ENCODE results near the gene PGK2.
"Not testable (repeated sequence)": the region's sequence is repeated elsewhere in the genome, so short reads cannot be mapped to it uniquely, and the experiment has no call there.

The PGK2 gene

GRCh38 chr6:49787176-49787575, at the start of gene PGK2:
Gene PGK2, minus strand, starts transcription at chr6:49787285. Its CDS starts 98 bp downstream, at chr6:49787187.
- DNase-seq (ENCODE audit: low spot score in 2 of 2) (no peak), ATAC-seq (no peak)
- Mint-ChIP-seq H3K4me3 (no peak within 1 kb of the TSS), H3K27ac (no peak within 1 kb of the TSS), H3K4me1 (no peaks in the 10 kb centered on the region), H3K9me3 (no peaks in the 10 kb centered on the region), H3K36me3 (no peaks in the 10 kb centered on the region)

GRCh38 chr6:49835140-49835539, 48.1 kb upstream of the PGK2 start:
- ATAC-seq, result no peak
- DNase-seq (ENCODE audit: low spot score in 2 of 2), result no peak
- H3K27ac Mint-ChIP-seq, result no peak overlapping the region
- H3K9me3 Mint-ChIP-seq, result peaks cover 2% of the 10 kb centered on the region
- no peaks in the 10 kb centered on the region for H3K36me3 Mint-ChIP-seq
- no peaks in the 10 kb centered on the region for H3K4me1 Mint-ChIP-seq
- H3K4me3 Mint-ChIP-seq, result no peak overlapping the region

GRCh38 chr6:49833386-49833785, 46.3 kb upstream of the PGK2 start:
- DNase-seq (ENCODE audit: low spot score in 2 of 2) (no peak), ATAC-seq (no peak)
- H3K36me3 Mint-ChIP-seq, result no peaks in the 10 kb centered on the region

GRCh38 chr6:49826743-49827406, 39.8 kb upstream of the PGK2 start:
- no peaks in the 10 kb centered on the region for H3K4me1 Mint-ChIP-seq
- H3K36me3 Mint-ChIP-seq, result no peaks in the 10 kb centered on the region
- H3K27ac Mint-ChIP-seq, result no peak overlapping the region
- DNase-seq (ENCODE audit: low spot score in 2 of 2) (no peak), ATAC-seq (no peak)
- H3K9me3 Mint-ChIP-seq, result peaks cover 12% of the 10 kb centered on the region
- no peak overlapping the region for H3K4me3 Mint-ChIP-seq

More at GRCh38 chr6:49833386-49833785, 46.3 kb upstream of the PGK2 start:
- peaks cover 3% of the 10 kb centered on the region for H3K9me3 Mint-ChIP-seq
- no peak overlapping the region for H3K4me3 Mint-ChIP-seq
- H3K4me1 Mint-ChIP-seq, result no peaks in the 10 kb centered on the region
- H3K27ac Mint-ChIP-seq, result no peak overlapping the region

GRCh38 chr6:49815166-49815565, 28.1 kb upstream of the PGK2 start:
- peaks cover 18% of the 10 kb centered on the region for H3K9me3 Mint-ChIP-seq
- ATAC-seq, result no peak
- no peak overlapping the region for H3K27ac Mint-ChIP-seq
- H3K4me1 Mint-ChIP-seq, result no peaks in the 10 kb centered on the region
- H3K36me3 Mint-ChIP-seq, result no peaks in the 10 kb centered on the region
- DNase-seq (ENCODE audit: low spot score in 2 of 2), result no peak
- H3K4me3 Mint-ChIP-seq, result no peak overlapping the region

- ATAC-seq (no peak), DNase-seq (ENCODE audit: low spot score in 2 of 2) (no peak)
- Mint-ChIP-seq H3K4me1 (no peaks in the 10 kb centered on the region), H3K36me3 (no peaks in the 10 kb centered on the region), H3K4me3 (no peak overlapping the region), H3K27ac (no peak overlapping the region), H3K9me3 (peaks cover 22% of the 10 kb centered on the region)
Measured at GRCh38 chr6:49813248-49813647, 26.2 kb upstream of the PGK2 start.

GRCh38 chr6:49806145-49806544, 19.1 kb upstream of the PGK2 start:
- ATAC-seq, result no peak
- no peaks in the 10 kb centered on the region for H3K36me3 Mint-ChIP-seq

GRCh38 chr6:49805246-49805645, 18.2 kb upstream of the PGK2 start:
- Mint-ChIP-seq H3K36me3 (no peaks in the 10 kb centered on the region), H3K9me3 (peaks cover 19% of the 10 kb centered on the region), H3K4me3 (no peak overlapping the region), H3K27ac (no peak overlapping the region), H3K4me1 (no peaks in the 10 kb centered on the region)
- DNase-seq (ENCODE audit: low spot score in 2 of 2) (no peak), ATAC-seq (no peak)

More at GRCh38 chr6:49806145-49806544, 19.1 kb upstream of the PGK2 start:
- Mint-ChIP-seq H3K4me1 (no peaks in the 10 kb centered on the region), H3K4me3 (no peak overlapping the region), H3K27ac (no peak overlapping the region), H3K9me3 (peaks cover 23% of the 10 kb centered on the region)
- DNase-seq (ENCODE audit: low spot score in 2 of 2), result no peak

- no peak for DNase-seq (ENCODE audit: low spot score in 2 of 2)
Measured at GRCh38 chr6:49801525-49801924, 14.4 kb upstream of the PGK2 start.

GRCh38 chr6:49799090-49799489, 12.0 kb upstream of the PGK2 start:
- H3K36me3 Mint-ChIP-seq, result no peaks in the 10 kb centered on the region
- H3K4me3 Mint-ChIP-seq, result no peak overlapping the region
- peaks cover 8% of the 10 kb centered on the region for H3K9me3 Mint-ChIP-seq
- H3K27ac Mint-ChIP-seq, result no peak overlapping the region
- DNase-seq (ENCODE audit: low spot score in 2 of 2) (no peak), ATAC-seq (no peak)
- H3K4me1 Mint-ChIP-seq, result no peaks in the 10 kb centered on the region

More at GRCh38 chr6:49801525-49801924, 14.4 kb upstream of the PGK2 start:
- H3K4me3 Mint-ChIP-seq, result no peak overlapping the region
- ATAC-seq, result no peak
- H3K27ac Mint-ChIP-seq, result no peak overlapping the region
- H3K9me3 Mint-ChIP-seq, result peaks cover 10% of the 10 kb centered on the region
- no peaks in the 10 kb centered on the region for H3K36me3 Mint-ChIP-seq
- H3K4me1 Mint-ChIP-seq, result no peaks in the 10 kb centered on the region

GRCh38 chr6:49796842-49797455, 9.9 kb upstream of the PGK2 start:
- not testable (repeated sequence) for DNase-seq (ENCODE audit: low spot score in 2 of 2); H3K27ac Mint-ChIP-seq; H3K36me3 Mint-ChIP-seq; H3K9me3 Mint-ChIP-seq; ATAC-seq; H3K4me3 Mint-ChIP-seq; H3K4me1 Mint-ChIP-seq

- Mint-ChIP-seq H3K4me3 (no peak overlapping the region), H3K27ac (no peak overlapping the region), H3K9me3 (no peaks in the 10 kb centered on the region), H3K4me1 (no peaks in the 10 kb centered on the region), H3K36me3 (no peaks in the 10 kb centered on the region)
- DNase-seq (ENCODE audit: low spot score in 2 of 2), result no peak
- ATAC-seq, result no peak
Measured at GRCh38 chr6:49790341-49790740, 3.3 kb upstream of the PGK2 start.

GRCh38 chr6:49784272-49784671, 2.8 kb downstream of the PGK2 start:
- Mint-ChIP-seq H3K4me1 (no peaks in the 10 kb centered on the region), H3K4me3 (no peak overlapping the region), H3K9me3 (peaks cover under 1% of the 10 kb centered on the region), H3K27ac (no peak overlapping the region), H3K36me3 (no peaks in the 10 kb centered on the region)
- ATAC-seq (no peak), DNase-seq (ENCODE audit: low spot score in 2 of 2) (no peak)

GRCh38 chr6:49782725-49783124, 4.4 kb downstream of the PGK2 start:
- Mint-ChIP-seq H3K4me3 (no peak overlapping the region), H3K36me3 (no peaks in the 10 kb centered on the region), H3K9me3 (peaks cover 2% of the 10 kb centered on the region), H3K4me1 (no peaks in the 10 kb centered on the region), H3K27ac (no peak overlapping the region)
- no peak for ATAC-seq
- DNase-seq (ENCODE audit: low spot score in 2 of 2), result no peak

- H3K4me1 Mint-ChIP-seq, result no peaks in the 10 kb centered on the region
- H3K27ac Mint-ChIP-seq, result no peak overlapping the region
- H3K36me3 Mint-ChIP-seq, result no peaks in the 10 kb centered on the region
- H3K9me3 Mint-ChIP-seq, result peaks cover 2% of the 10 kb centered on the region
- ATAC-seq (no peak), DNase-seq (ENCODE audit: low spot score in 2 of 2) (no peak)
- H3K4me3 Mint-ChIP-seq, result no peak overlapping the region
Measured at GRCh38 chr6:49782293-49782692, 4.8 kb downstream of the PGK2 start.

- ATAC-seq, result no peak
- Mint-ChIP-seq H3K27ac (no peak overlapping the region), H3K4me1 (no peaks in the 10 kb centered on the region), H3K4me3 (no peak overlapping the region), H3K36me3 (no peaks in the 10 kb centered on the region), H3K9me3 (peaks cover 11% of the 10 kb centered on the region)
- DNase-seq (ENCODE audit: low spot score in 2 of 2), result no peak
Measured at GRCh38 chr6:49776444-49776843, 10.6 kb downstream of the PGK2 start.

All from stimulated activated effector memory CD8-positive, alpha-beta T cell treated with anti-CD3 and anti-CD28 coated beads, Interleukin-12 subunit alpha, Interleukin-12 subunit beta, amount 100 ng/mL, for 72 hours (primary cell).